ENCODE measurements around the gene ADAM12.
A peak's percentile ranks its signal among the peaks of the same experiment; 100 is the strongest.
"Not testable (repeated sequence)": the region's sequence is repeated elsewhere in the genome, so short reads cannot be mapped to it uniquely, and the experiment has no call there.

ADAM12 gene

DNA sequence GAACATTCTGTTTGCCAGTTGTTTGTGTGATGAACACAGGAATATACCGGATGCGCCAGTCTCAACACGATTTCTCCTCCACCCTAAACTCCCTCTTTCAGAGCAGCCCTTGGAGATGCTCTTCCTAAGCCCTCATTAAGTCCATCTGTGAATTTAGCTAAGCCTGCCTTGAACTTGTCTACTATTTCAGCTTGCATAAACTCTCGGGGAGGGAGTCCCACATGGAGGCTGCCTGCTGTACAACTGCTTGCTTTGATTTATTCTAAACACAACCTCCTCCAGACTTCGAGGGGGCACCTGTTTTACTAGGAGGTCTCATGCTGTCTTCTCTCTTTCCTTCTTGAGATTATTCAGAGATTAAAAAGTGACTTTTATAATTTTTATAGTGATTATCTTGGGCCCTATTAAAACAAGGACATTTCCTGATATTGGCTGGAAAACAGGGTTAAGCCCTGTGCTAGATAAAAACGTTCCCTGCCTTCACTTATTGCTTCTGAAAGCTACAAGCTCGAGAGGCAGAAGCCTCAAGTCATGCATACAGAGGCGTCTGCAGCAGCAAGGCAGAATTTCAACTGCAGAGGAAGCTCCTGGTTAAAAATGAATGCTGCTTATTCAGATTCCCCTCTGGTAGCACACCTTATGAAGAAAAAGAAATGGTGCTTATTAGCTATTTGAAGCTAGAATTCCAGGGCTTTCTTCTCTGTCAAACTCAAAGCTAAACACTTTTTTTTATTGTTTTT, 317.6 kb downstream of the ADAM12 start:
- peak; percentile 46 for DNase-seq

DNA sequence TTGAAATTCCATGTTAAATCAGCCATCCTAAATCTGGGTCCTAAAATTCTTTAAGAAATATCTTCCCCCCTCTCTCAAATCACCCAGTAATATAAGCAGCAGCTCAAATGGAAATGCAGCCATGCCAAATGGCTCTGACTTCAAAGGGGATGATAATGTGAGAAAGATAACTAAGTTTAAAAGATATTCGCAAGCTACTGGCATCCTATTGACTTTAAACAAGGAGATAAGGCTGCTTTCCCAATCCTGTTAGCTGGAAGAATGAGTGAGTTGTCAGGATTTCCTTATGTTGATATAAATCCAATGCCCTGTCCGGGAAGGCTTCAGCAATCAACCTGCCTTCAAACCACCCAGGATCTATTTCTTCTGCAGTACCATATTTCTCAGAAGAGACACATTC, 320.0 kb downstream of the ADAM12 start:
- peak; percentile 59 for DNase-seq

- DNase-seq: no peak
Measured at GRCh38 chr10:126066456-126066855, 321.8 kb downstream of the ADAM12 start.

- peak; percentile 51 for DNase-seq
Measured at GRCh38 chr10:126065751-126066377, 322.4 kb downstream of the ADAM12 start.

- DNase-seq: no peak
Measured at GRCh38 chr10:126064512-126064911, 323.8 kb downstream of the ADAM12 start.

DNA sequence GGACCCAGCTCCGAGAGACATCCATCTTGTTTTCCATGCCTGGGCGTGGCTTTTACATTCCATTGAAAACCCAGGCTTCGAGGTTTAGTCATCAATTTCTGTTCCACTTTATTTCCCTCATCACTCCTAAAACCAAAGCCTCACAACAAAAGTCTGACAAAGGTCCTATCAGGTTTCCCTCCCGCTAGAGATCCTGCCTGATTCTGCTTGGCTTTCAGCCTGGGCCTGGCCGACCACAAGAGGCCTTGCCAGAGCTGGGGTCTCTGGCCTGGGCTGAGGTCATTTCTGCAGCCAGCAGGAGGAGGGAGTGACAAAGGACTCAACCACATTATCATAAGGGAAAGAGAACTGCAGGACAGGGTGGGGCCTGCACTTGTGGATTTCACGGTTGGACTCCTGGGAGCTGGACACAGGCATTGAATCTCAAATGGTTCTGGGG, 324.9 kb downstream of the ADAM12 start:
- DNase-seq: no peak

DNA sequence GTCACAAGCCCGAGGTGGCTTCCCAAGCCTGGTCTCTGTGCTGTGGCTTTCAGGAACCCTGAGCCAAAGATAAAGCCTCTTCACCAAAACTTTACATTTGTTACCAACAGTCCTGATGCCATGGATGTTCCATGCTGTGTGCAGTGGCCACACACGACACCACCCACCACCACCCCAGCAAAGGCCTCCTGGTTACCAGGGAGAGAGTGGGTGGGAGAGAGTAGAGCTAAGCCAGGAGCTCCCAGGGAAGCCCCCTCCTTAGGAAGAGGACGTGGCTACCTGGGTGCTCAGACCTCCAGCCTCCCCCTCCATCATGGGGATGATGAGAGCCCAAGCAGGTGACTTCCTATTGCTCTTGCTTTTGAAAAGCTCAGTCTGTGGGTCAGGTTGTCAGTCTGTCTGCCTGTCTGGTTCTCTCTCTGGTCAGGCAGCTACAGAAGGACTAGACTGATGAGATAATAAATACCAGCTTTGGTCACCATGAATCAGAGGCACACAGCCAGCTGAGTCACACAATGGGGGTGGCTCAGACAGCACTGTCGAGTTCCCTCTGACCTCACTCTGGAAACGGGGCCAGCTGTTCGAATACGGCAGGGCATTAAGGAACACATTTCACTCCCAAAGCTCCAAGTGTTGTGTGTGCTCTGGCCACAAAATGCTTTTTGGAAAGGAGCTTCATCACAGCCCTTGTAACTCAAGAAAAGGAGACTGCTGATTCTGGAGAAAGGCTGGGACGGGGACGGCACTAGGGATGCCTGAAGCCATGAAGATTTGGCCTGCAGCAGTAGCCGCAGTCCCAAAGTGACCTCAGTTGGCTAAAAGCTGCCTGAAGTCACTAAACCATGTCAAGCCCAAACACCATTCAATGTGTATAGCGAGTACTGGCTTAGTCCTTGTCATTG, 325.9 kb downstream of the ADAM12 start:
- no peak for DNase-seq

GRCh38 chr10:126061526-126061925, 326.8 kb downstream of the ADAM12 start:
- no peak for DNase-seq

- DNase-seq: no peak
Measured at GRCh38 chr10:126060261-126060931, 327.9 kb downstream of the ADAM12 start.

- no peak for DNase-seq
Measured at GRCh38 chr10:126059076-126059826, 329.0 kb downstream of the ADAM12 start.

DNA sequence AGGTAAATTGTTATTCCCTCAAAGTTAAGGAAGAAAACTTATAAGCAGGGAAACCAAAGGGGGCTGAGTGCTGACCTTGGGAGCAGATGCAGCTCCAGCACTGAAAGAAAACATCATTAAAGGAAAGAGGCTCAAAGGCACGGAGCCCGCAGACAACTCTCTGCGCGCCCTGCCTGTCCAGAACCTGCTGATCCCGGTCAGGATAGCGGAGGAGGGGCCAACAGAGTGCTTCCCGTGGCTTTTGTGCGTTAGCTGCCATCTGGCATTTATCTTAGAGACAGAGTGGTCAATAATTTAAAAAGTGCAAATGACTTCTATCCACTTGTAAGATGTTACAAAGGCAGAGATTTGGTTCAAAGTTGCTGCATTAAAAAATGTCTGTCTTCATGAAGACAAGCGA, 329.8 kb downstream of the ADAM12 start:
- peak; percentile 54 for DNase-seq

GRCh38 chr10:126058104-126058503, 330.2 kb downstream of the ADAM12 start:
- no peak for DNase-seq

DNA sequence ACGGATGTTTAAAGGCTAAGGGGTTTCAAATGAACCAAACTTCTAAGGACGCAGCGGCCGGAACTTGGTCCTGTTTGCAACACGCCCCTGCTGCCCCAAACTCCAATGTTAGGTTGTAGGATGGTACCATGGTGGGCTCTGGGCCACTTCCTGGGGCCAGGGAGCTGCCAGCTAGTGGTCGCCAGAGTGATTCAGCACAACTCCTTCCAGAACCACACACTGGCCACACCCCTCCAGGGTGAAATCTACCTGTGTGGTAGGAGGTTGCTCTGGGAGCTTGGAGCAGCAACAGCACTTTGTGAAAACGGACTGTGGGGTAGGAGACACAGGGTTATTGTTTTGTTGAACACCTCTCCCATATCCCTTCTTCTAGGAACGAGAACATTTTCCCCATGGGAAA, 330.8 kb downstream of the ADAM12 start:
- no peak for DNase-seq

GRCh38 chr10:126054191-126054590, 334.1 kb downstream of the ADAM12 start:
- DNase-seq: no peak

DNA sequence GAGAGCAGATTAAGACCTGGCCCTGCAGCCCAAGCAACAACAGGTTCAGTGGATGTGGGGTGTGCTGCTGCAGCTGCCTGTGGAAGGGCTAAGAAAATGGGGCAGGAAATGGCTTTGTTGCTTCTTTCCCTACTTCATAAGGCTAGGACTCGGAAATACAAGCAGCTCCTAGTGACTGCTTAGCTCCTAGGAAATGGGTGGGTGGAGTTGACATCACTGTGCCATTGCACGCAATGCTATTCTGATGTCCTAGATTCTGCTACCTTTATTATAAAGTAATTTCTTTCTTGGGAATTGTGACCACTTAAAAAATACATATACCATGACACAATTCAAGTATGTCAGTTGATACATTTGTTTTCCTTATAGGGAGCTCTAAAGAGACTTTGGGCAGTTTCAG, 336.1 kb downstream of the ADAM12 start:
- DNase-seq: no peak

GRCh38 chr10:126049759-126050700, 338.2 kb downstream of the ADAM12 start:
- DNase-seq: no peak

GRCh38 chr10:126047749-126048148, 340.5 kb downstream of the ADAM12 start:
- not testable (repeated sequence) for DNase-seq

DNA sequence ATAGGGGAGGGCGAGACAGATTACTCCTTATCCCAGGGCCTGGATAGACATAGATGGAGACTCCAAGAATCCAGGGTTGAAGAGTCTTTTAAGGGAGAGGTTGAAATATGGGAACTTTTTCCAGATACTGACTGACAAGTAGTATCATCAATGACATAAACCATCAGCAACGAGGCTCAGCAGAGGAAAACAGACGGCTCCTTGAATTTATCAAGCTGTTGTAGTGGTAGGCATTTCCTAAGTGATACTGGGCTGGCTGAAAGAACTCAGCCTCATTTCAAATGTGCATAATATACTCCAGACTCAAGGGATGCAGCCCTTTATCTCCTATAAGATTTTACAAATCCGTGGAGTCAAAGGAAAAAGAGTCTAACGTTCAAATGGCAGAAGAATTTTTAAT, 341.4 kb downstream of the ADAM12 start:
- DNase-seq: no peak

DNA sequence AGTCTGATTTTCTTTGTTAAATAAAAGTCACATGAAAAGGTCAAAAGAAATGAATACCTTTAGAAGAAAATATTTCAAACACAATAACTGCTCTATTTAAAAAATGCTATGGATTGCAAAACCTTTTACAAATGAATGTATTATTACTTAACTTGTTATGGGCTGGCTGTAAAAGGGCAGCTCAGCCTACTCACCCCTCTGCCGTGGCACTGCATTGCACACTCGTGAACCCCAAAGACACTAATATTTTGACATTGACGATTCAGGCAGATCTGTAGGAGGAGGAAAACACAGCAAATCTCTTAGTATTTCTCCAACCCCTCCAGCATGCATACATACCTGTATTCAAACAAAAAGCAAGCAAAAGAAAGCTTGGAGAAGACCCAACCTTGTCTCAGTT, 342.4 kb downstream of the ADAM12 start:
- no peak for DNase-seq

DNA sequence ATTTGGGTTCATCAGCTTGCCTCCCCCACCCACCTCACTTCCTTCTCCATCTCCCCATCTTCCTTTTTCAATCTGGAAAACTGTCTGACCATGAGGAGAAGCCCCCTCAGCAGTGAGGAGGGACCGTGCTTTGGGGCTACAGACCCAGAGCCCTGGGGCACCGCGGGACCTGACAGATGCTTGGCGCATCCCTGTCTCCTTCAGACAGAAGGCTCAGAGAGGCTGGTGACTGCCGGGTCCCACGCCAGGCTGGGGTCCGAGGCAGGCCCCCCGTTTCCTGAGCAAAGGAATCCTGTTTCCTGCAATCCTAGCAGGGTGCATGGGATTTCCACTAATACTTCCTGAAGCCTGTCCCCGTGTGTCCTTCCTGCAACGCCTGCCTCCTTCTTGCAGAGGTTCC, 344.9 kb downstream of the ADAM12 start:
- DNase-seq: no peak

- no peak for DNase-seq
Measured at GRCh38 chr10:126042906-126043305, 345.4 kb downstream of the ADAM12 start.

Measured in NCI-H82 (cell line).